Measurements from ENCODE around the gene ZFP36L1.

GRCh38 chr14:68793734-68794129 is 865 bp upstream of the ZFP36L1 start:
- TF ChIP-seq CTCF (IDR thresholded peaks at IDR 0.05) = no peak
- TF ChIP-seq EP300 (IDR thresholded peaks at IDR 0.05; ENCODE audit: low read depth) = no peak
